Measurements from ENCODE around the gene PRR30.
A peak's percentile ranks its signal among the peaks of the same experiment; 100 is the strongest.
"Not testable (repeated sequence)": the region's sequence is repeated elsewhere in the genome, so short reads cannot be mapped to it uniquely, and the experiment has no call there.

The PRR30 gene

DNA sequence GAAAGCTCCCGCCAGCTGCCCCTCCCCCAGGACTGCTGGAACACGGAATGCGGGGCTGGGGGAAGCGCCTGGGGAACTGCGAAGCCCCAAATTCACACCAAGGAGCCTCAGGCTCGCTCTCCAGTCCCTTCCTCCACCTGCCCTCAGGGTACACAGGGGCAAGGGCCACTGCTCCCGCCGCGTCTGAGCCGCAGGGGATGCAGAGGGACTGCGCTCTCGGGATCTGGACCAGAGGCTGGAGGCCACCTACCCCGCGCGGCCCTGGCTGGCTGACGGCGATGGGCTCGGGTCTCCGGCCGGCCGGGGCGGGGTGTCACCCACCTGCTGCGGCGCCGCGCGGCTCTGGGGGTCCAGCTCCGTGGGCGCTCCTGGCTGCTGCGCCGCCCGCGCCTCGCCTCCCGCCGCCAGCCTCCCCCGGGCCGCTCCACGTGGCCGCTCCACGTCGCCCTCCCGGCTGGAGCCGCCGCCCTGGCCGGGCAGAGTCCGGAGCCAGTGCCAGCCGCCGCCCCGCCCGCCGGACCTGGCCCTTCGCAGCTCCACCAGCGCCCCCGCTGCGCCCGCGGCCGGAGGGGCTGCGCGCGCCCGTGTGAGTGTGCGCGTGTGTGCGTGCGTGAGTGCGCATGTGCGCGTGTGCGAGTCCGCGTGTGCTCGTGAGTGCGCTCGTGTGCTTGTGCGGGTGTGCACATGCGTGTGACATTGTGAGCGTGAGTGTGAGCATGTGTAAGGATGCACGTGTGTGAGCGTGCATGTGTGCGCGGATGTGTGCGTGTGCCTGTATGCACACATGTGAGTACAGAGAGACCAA lies 20.5 kb downstream of the PRR30 start, which contains the start of gene CGREF1:
Gene CGREF1, minus strand, starts transcription at position 604 of the 805 bp plus-strand sequence. CDS start 14,762 bp downstream, outside the sequence.
- DNase-seq (ENCODE audit: low read depth): no peak
- H3K4me3 ChIP-seq (ENCODE audit: low read length): peak within 1 kb of the TSS; percentile 50

DNA sequence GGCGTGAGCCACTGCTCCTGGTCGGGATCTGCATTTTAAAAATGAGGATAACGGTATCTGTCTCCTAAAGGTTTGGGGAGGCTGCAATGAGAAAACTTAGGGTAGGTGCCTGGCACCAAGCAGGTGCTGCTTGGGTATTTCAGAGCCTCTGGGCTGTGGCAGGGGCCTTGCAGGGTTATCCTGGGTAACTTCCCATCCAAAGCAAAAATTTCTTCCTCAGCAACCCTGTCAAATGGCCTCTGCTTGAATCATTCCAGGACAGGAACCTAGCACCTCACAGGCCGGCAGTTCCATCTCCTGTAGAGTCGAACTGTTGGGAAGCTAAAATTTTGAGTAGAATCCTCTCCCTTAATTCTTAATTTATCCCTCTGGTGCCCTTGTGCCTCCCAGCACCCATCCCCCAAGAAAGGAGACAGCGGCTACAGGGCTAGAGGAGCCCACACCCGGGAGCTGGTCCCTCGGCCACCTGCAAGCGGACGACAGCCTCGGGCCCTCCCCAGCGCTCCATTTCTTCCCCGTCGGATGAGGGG lies 21.1 kb downstream of the PRR30 start:
- H3K4me3 ChIP-seq (ENCODE audit: low read length): peak overlapping the region; percentile 50
- no peak for DNase-seq (ENCODE audit: low read depth)
- TF ChIP-seq, protein P1, sequence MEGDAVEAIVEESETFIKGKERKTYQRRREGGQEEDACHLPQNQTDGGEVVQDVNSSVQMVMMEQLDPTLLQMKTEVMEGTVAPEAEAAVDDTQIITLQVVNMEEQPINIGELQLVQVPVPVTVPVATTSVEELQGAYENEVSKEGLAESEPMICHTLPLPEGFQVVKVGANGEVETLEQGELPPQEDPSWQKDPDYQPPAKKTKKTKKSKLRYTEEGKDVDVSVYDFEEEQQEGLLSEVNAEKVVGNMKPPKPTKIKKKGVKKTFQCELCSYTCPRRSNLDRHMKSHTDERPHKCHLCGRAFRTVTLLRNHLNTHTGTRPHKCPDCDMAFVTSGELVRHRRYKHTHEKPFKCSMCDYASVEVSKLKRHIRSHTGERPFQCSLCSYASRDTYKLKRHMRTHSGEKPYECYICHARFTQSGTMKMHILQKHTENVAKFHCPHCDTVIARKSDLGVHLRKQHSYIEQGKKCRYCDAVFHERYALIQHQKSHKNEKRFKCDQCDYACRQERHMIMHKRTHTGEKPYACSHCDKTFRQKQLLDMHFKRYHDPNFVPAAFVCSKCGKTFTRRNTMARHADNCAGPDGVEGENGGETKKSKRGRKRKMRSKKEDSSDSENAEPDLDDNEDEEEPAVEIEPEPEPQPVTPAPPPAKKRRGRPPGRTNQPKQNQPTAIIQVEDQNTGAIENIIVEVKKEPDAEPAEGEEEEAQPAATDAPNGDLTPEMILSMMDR (conservative IDR thresholded peaks at IDR 0.05; ENCODE audit: low read depth, low read length): no peak

More for the DNA sequence above, 20.5 kb downstream of the PRR30 start, which contains the start of gene CGREF1:
- TF ChIP-seq, protein P1 (conservative IDR thresholded peaks at IDR 0.05; ENCODE audit: low read depth, low read length): no peak

DNA sequence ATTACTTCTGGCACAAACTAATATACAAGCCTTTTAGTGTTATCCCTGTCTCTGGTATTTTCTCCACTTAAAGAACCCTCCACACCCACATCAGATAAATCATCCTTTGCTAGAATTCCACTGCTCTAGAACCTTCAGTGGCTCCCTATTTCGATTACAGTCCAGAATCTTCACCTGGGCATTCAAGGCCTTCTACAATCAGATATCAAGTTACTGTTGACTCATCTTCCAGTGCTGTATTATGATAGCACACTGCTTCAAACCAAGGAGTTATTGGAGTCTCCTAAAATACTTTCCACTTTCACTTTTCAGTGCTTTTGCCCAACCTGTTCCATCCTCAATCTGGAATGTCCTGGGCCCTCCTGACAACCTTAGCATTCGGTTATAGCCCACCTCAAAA lies 23.7 kb downstream of the PRR30 start:
- no peak overlapping the region for H3K4me3 ChIP-seq (ENCODE audit: low read length)
- DNase-seq (ENCODE audit: low read depth): no peak
- TF ChIP-seq, protein P1 (conservative IDR thresholded peaks at IDR 0.05; ENCODE audit: low read depth, low read length): no peak

DNA sequence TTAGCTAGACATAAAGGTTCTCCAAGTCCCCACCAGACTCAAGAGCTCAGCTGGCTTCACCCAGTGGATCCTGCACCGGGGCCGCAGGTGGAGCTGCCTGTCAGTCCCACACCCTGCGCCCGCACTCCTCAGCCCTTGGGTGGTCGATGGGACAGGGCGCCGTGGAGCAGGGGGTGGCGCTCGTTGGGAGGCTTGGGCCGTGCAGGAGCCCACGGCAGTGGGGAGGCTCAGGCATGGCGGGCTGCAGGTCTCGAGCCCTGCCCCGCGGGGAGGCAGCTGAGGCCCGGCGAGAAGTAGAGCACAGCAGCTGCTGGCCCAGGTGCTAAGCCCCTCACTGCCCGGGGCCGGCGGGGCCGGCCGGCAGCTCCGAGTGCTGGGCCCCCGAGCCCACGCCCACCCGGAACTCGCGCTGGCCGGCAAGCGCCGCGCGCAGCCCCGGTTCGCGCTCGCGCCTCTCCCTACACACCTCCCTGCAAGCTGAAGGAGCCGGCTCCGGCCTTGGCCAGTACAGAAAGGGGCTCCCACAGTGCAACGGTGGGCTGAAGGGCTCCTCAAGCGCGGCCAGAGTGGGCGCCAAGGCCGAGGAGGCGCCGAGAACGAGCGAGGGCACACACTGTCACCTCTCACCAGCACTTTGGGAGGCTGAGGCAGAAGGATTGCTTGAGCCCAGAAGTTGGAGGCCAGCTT lies 27.7 kb downstream of the PRR30 start:
- H3K4me3 ChIP-seq (ENCODE audit: low read length); DNase-seq (ENCODE audit: low read depth): not testable (repeated sequence)

DNA sequence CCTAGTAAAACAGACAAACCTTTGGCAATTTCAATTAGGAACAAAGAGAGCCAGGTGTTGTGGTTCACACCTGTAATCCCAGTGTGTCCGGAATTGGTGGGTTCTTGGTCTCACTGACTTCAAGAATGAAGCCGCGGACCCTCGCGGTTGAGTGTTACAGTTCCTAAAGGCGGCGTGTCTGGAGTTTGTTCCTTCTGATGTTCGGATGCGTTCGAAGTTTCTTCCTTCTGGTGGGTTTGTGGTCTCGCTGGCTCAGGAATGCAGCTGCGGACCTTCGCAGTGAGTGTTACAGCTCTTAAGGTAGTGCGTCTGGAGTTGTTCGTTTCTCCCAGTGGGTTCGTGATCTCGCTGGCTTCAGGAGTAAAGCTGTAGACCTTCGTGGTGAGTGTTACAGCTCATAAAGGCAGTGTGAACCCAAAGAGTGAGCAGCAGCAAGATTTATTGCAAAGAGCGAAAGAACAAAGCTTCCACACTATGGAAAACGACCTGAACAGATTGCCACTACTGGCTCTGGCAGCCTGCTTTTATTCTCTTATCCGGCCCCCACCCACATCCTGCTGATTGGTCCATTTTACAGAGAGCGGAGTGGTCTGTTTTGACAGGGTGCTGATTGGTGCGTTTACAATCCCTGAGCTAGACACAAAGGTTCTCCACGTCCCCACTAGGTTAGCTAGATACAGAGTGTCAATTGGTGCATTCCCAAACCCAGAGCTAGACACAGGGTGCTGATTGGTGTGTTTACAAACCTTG lies 28.4 kb downstream of the PRR30 start:
- not testable (repeated sequence) for DNase-seq (ENCODE audit: low read depth); H3K4me3 ChIP-seq (ENCODE audit: low read length)

DNA sequence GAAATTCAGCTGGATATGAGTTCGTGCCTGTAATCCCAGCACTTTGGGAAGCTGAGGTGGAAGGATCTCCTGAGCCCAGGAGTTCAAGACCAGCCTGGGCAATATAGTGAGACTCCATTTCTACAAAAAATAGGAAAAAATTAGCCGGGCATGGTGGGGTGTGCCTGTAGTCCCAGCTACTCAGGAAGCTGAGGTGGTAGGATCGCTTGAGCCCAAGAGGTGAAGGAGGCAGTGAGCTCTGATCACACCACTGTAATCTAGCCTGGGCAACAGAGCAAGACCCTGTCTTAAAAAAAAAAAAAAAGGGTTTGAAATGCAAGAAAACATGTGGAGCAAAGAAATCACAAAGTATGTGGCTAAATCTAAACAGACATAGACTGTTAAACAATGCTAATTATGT lies 30.1 kb downstream of the PRR30 start:
- no peak overlapping the region for H3K4me3 ChIP-seq (ENCODE audit: low read length)
- DNase-seq (ENCODE audit: low read depth): no peak
- TF ChIP-seq, protein P1 (conservative IDR thresholded peaks at IDR 0.05; ENCODE audit: low read depth, low read length): no peak

DNA sequence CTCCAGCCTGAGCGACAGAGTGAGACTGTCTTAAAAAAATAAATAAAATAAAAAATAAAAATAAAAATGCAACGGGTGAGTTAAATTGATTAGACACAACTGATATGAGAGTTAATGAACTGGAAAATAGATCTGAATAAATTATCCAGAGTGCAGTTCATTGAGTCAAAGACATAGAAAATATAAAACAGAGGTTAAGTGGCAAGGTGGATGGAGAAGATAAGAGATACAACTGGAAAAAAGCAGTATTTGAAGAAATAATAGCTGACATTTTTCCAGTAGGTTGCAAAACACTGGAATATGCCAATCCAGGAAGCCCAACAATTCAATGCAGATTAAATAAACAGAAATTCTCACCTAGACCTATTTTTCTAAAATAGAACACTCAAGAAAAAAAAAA lies 31.0 kb downstream of the PRR30 start:
- no peak for DNase-seq (ENCODE audit: low read depth)
- TF ChIP-seq, protein P1 (conservative IDR thresholded peaks at IDR 0.05; ENCODE audit: low read depth, low read length): no peak
- no peak overlapping the region for H3K4me3 ChIP-seq (ENCODE audit: low read length)

All from retinal pigment epithelial cell (primary cell).